H1 (cell line): ENCODE measurements around the gene DRAM1. TPM values are rescaled to one million over a fixed set of nuclear protein-coding genes. Genes with fewer than 3 reads are reported as not detected.

Experiments used
- CTCF ChIA-PET: fragments of 300-600 bp; sonication (Branson Sonifier 250); formaldehyde crosslinking; loops from one replicate; lab custom pipeline; 2021; ENCODE audit not compliant: partially characterized antibody; lab: Charles Lee
- POLR2A ChIA-PET: fragments of 300-600 bp; sonication (Branson Sonifier 250); formaldehyde crosslinking; loops from one replicate; lab custom pipeline; 2021; ENCODE audit warnings: inconsistent platforms; ENCODE audit not compliant: partially characterized antibody; lab: Charles Lee
- DNase-seq, 2 experiments: peaks; one replicate each; pipeline versions ENCODE4 v3.0.0 to v3.0.0-alpha.2; 2010 to 2022; ENCODE audit warnings: low spot score in 2 of 2, low read depth in 1 of 2, mixed read lengths in 1 of 2
- FAIRE-seq: peaks from 2 replicates; lab custom pipeline; 2011; peaks lifted over from hg19 to GRCh38; lab: Jason Lieb, UNC
- H2AFZ ChIP-seq: 2 replicates; pipeline ENCODE4 v1.8.1; 2012; ENCODE audit warnings: low read length, inconsistent platforms
- H2AK5ac ChIP-seq: 2 replicates; pipeline ENCODE4 v1.6.1; 2013; ENCODE audit warnings: low read depth, low read length
- H2BK120ac ChIP-seq: replicated peaks from 2 replicates; pipeline ENCODE3; 2013; ENCODE audit warnings: low read depth, low read length, inconsistent platforms
- H2BK12ac ChIP-seq: 2 replicates; pipeline ENCODE4 v1.6.1; 2013; ENCODE audit warnings: low read depth, low read length
- H2BK15ac ChIP-seq: 2 replicates; pipeline ENCODE4 v1.6.1; 2013; ENCODE audit warnings: low read length
- H2BK20ac ChIP-seq: 2 replicates; pipeline ENCODE4 v1.6.1; 2013; ENCODE audit warnings: low read length
- H2BK5ac ChIP-seq: 2 replicates; pipeline ENCODE4 v1.6.1; 2013; ENCODE audit warnings: low read depth, low read length
- H3K14ac ChIP-seq: 2 replicates; pipeline ENCODE4 v1.6.1; 2013; ENCODE audit warnings: inconsistent platforms; ENCODE audit not compliant: insufficient read length
- H3K18ac ChIP-seq: 2 replicates; pipeline ENCODE4 v1.6.1; 2013; ENCODE audit warnings: low read length; ENCODE audit errors: extremely low read depth
- H3K23ac ChIP-seq: 2 replicates; pipeline ENCODE4 v1.6.1; 2013; ENCODE audit warnings: inconsistent platforms; ENCODE audit not compliant: insufficient read length
- H3K23me2 ChIP-seq: 2 replicates; pipeline ENCODE4 v1.6.1; 2013; ENCODE audit warnings: low read depth, low read length
- H3K27ac ChIP-seq: 2 replicates; pipeline ENCODE4 v1.6.1; 2011; ENCODE audit warnings: low read depth, low read length, inconsistent platforms
- H3K27me3 ChIP-seq, 4 experiments: replicated peaks in 1 of 4; 1 replicate in 1 of 4; 2 replicates in 3 of 4; pipeline versions ENCODE4 v1.6.1 to v1.8.1; 2011 to 2013; ENCODE audit warnings: low read length in 3 of 4, mild to moderate bottlenecking in 3 of 4, inconsistent platforms in 2 of 4, mixed read lengths in 2 of 4, moderate library complexity in 1 of 4; ENCODE audit not compliant: control insufficient read depth in 3 of 4, insufficient read depth in 3 of 4; ENCODE audit errors: extremely low read depth in 1 of 4
- H3K36me3 ChIP-seq, 4 experiments: 2 replicates each; pipeline versions ENCODE4 v1.6.1 to v1.8.1; 2011 to 2013; ENCODE audit warnings: mild to moderate bottlenecking in 4 of 4, low read length in 3 of 4, moderate library complexity in 2 of 4, control low read depth in 1 of 4, inconsistent platforms in 1 of 4; ENCODE audit not compliant: insufficient read depth in 4 of 4, control insufficient read depth in 2 of 4
- H3K4ac ChIP-seq: replicated peaks from 2 replicates; pipeline ENCODE3; 2013; ENCODE audit warnings: low read length, low read depth, mixed read lengths, inconsistent platforms; ENCODE audit not compliant: insufficient read length
- H3K4me1 ChIP-seq, 4 experiments: replicated peaks in 1 of 4; 1 replicate in 1 of 4; 2 replicates in 3 of 4; pipeline versions ENCODE4 v1.6.1 to v1.8.1; 2011 to 2013; ENCODE audit warnings: low read length in 3 of 4, inconsistent platforms in 2 of 4, mixed read lengths in 1 of 4; ENCODE audit not compliant: insufficient read depth in 4 of 4, control insufficient read depth in 3 of 4
- H3K4me2 ChIP-seq, 2 experiments: 2 replicates each; pipeline versions ENCODE4 v1.6.1 to v1.8.1; 2011 to 2013; ENCODE audit warnings: low read depth in 2 of 2, low read length in 2 of 2, control low read depth in 1 of 2, inconsistent platforms in 1 of 2, mild to moderate bottlenecking in 1 of 2; ENCODE audit not compliant: insufficient read depth in 1 of 2
- H3K4me3 ChIP-seq, 4 experiments: fragments of 200-600, 300-600 bp in 1 of 4; sonication (generic), shearing (Covaris generic), sonication (Bioruptor Twin) in 1 of 4; 2 replicates each; pipeline versions ENCODE4 v1.5.1 to v1.8.1; 2011 to 2016; ENCODE audit warnings: low read length in 4 of 4, low read depth in 3 of 4, control low read depth in 2 of 4, inconsistent platforms in 2 of 4, mild to moderate bottlenecking in 2 of 4, mixed read lengths in 1 of 4, moderate library complexity in 1 of 4; ENCODE audit not compliant: insufficient read depth in 2 of 4; ENCODE audit errors: extremely low read depth in 1 of 4
- H3K56ac ChIP-seq: replicated peaks from 2 replicates; pipeline ENCODE3; 2013; ENCODE audit warnings: low read depth, mild to moderate bottlenecking, mixed read lengths, low read length, inconsistent platforms; ENCODE audit not compliant: insufficient read length
- H3K79me1 ChIP-seq: 2 replicates; pipeline ENCODE4 v1.6.1; 2013; ENCODE audit warnings: low read depth, low read length, control low read depth
- H3K79me2 ChIP-seq, 2 experiments: 2 replicates each; pipeline versions ENCODE4 v1.6.1 to v1.8.1; 2012 to 2013; ENCODE audit warnings: low read length in 2 of 2, mild to moderate bottlenecking in 2 of 2, inconsistent platforms in 1 of 2; ENCODE audit not compliant: insufficient read depth in 2 of 2, control insufficient read depth in 1 of 2
- H3K9ac ChIP-seq, 4 experiments: replicated peaks in 1 of 4; 1 replicate in 1 of 4; 2 replicates in 3 of 4; pipeline versions ENCODE4 v1.6.1 to v1.8.1; 2011 to 2013; ENCODE audit warnings: low read depth in 3 of 4, low read length in 3 of 4, control low read depth in 2 of 4, mild to moderate bottlenecking in 2 of 4, moderate library complexity in 2 of 4, inconsistent platforms in 1 of 4; ENCODE audit errors: extremely low read depth in 1 of 4
- H3K9me3 ChIP-seq, 2 experiments: 2 replicates each; pipeline versions ENCODE4 v1.6.1 to v1.8.1; 2012 to 2013; ENCODE audit warnings: mild to moderate bottlenecking in 2 of 2, moderate library complexity in 2 of 2, control low read depth in 1 of 2, inconsistent platforms in 1 of 2, low read depth in 1 of 2, low read length in 1 of 2, mixed read lengths in 1 of 2; ENCODE audit not compliant: insufficient read depth in 2 of 2
- H4K20me1 ChIP-seq, 2 experiments: replicated peaks in 1 of 2; 2 replicates each; pipeline versions ENCODE3 to v1.8.1; 2011 to 2013; ENCODE audit warnings: inconsistent platforms in 2 of 2, low read length in 2 of 2, mild to moderate bottlenecking in 1 of 2; ENCODE audit not compliant: insufficient read depth in 2 of 2, control insufficient read depth in 1 of 2
- H4K5ac ChIP-seq: 2 replicates; pipeline ENCODE4 v1.6.1; 2013; ENCODE audit warnings: low read length, low read depth, mixed read lengths, inconsistent platforms; ENCODE audit not compliant: insufficient read length
- H4K8ac ChIP-seq: 2 replicates; pipeline ENCODE4 v1.8.0; 2013; ENCODE audit warnings: mild to moderate bottlenecking, moderate library complexity, low read length, inconsistent platforms; ENCODE audit not compliant: insufficient read depth; ENCODE audit errors: extremely low read depth
- H4K91ac ChIP-seq: replicated peaks from 2 replicates; pipeline ENCODE3; 2013; ENCODE audit warnings: low read length, mixed read lengths, inconsistent platforms; ENCODE audit not compliant: insufficient read length
- TAF1 ChIP-seq: IDR thresholded peaks from 2 replicates; pipeline ENCODE4 v1.6.1; 2011; ENCODE audit warnings: mild to moderate bottlenecking, low read depth, low read length
- WGBS, 2 experiments: shearing (Covaris generic) in 1 of 2; methylation state at CpG; one replicate each; pipeline versions ENCODE4 v1.1.6 to v1.1.7; 2013 to 2015; ENCODE audit warnings: low lambda C conversion rate in 2 of 2, mixed read lengths in 2 of 2, inconsistent platforms in 1 of 2, low coverage in 1 of 2, missing lambda C conversion rate in 1 of 2; ENCODE audit not compliant: insufficient replicate concordance in 2 of 2, insufficient coverage in 1 of 2, insufficient read length in 1 of 2; ENCODE audit errors: extremely low coverage in 1 of 2, missing lambda C conversion rate in 1 of 2; 5-methylcytosine and 5-hydroxymethylcytosine counted together
- polyA plus RNA-seq, 7 experiments: library from polyadenylated mRNA; depleted of rRNA in 3 of 7; stranded (reverse) in 5 of 7; unstranded in 2 of 7; fragments of >200 nt in 5 of 7; fragments of 200-250 nt in 2 of 7; gene quantifications; 1 replicate in 5 of 7; 2 replicates in 1 of 7; 4 replicates in 1 of 7; pipeline versions ENCODE4 v1.2.1 to v1.2.3, GENCODE V29; 2011 to 2013; ENCODE audit warnings: missing spikeins in 2 of 7, mixed read lengths in 2 of 7
- total RNA-seq: library from RNA; stranded (reverse); fragmentation: NEBNext Ultra II Directional; extraction: Animal tissue kit (Norgen Biotek cat#: 25700); gene quantifications from 2 replicates; pipeline ENCODE4 v1.2.1, GENCODE V29; 2021

Gene DRAM1
- total and polyA plus RNA-seq, 2 of the 8 experiments (the other 6 are each of a cell fraction or from before 2014, with no cell fraction given), result 4.6 to 6.2 TPM

DNA sequence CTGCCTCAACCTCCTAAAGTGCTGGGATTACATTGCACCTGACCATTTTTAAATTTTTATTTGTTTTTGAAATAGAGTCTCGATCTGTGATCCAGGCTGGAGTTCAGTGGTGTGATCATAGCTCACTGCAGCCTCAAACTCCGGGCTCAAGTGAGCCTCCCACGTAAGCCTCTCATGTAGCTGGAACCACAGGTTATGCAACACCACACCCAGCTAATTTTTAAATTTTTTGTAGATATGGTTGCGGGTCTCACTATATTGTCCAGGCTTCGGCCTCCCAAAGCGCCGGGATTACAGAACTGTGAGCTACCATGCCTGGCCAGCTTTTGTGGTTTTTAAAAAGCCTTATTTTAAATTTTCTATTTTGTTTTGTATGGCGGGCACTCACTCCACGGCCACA, 2.2 kb upstream of the DRAM1 start:
- Histone ChIP-seq H3K23me2 (peaks cover 10% of the 10 kb centered on the region; the same call in 1 of the 2 replicates), H3K4me1 (peaks cover 0 to 5% (median under 1%) of the 10 kb centered on the region in 4 experiments; a peak in 2 of 7 replicates), H3K9me3 (no peaks in the 10 kb centered on the region), H2BK5ac (no peak overlapping the region), H4K91ac (no peak overlapping the region), H3K56ac (no peak overlapping the region), H2AK5ac (no peak overlapping the region), H3K4me2 (no peak overlapping the region), H4K8ac (no peak overlapping the region), H2BK12ac (no peak overlapping the region), H3K27ac (no peak overlapping the region), H3K18ac (no peak overlapping the region), H3K14ac (no peak overlapping the region), H3K36me3 (no peaks in the 10 kb centered on the region), H3K4me3 (no peak overlapping the region), H3K4ac (no peak overlapping the region), H3K79me1 (no peaks in the 10 kb centered on the region), H3K9ac (no peak overlapping the region), H3K23ac (no peak overlapping the region), H3K79me2 (no peaks in the 10 kb centered on the region), H2BK20ac (no peak overlapping the region), H2AFZ (no peak overlapping the region), H2BK120ac (no peak overlapping the region), H4K5ac (no peak overlapping the region), H4K20me1 (no peaks in the 10 kb centered on the region), H2BK15ac (no peak overlapping the region), H3K27me3 (peaks cover 0 to 16% (median 8%) of the 10 kb centered on the region in 4 experiments; a peak in 4 of 7 replicates)
- ChIA-PET POLR2A (interaction anchor here (0.6 to 1.2 kb wide), 2 partner anchors 9 to 496 kb away, joined by 3 to 4 read pairs; no protein-coding TSS in a partner anchor), CTCF (interaction anchor here (0.7 to 1.0 kb wide), 3 partner anchors 36 to 70 kb away, joined by 3 to 4 read pairs (median 3); no protein-coding TSS in a partner anchor)
- DNase-seq (no peak), FAIRE-seq (no peak)
- no peak for TF ChIP-seq TAF1
- 92% methylated on average over 9 of the region's 9 CpGs; no CpG with 5 or more reads in 1 of the 2 experiments for WGBS, 2 experiments
